Stimulated activated CD8-positive, alpha-beta memory T cell treated with anti-CD3 and anti-CD28 coated beads, Interleukin-4, amount 100 ng/mL, for 1 hour (primary cell): ENCODE measurements around the gene MALSU1.

Experiments
- DNase-seq, 2 donors: peaks; one replicate each; pipeline ENCODE4 v3.0.0-alpha.2; 2020; ENCODE audit warnings: low read depth in 2 of 2, low spot score in 1 of 2

MALSU1 gene

GRCh38 chr7:23358152-23358674 is 59.1 kb downstream of the MALSU1 start:
- DNase-seq: no peak
